Fibroblast of villous mesenchyme (primary cell): ENCODE measurements around the gene LRRC4C. TPM values are rescaled to one million over a fixed set of nuclear protein-coding genes. Genes with fewer than 3 reads are reported as not detected.

Experiments used
- DNase-seq: peaks from one replicate; pipeline ENCODE4 v3.0.0-alpha.2; 2010; ENCODE audit warnings: low read depth
- H3K4me3 ChIP-seq: 2 replicates; pipeline ENCODE4 v1.5.1; 2011; ENCODE audit warnings: low read depth, mild to moderate bottlenecking, low read length
- CTCF ChIP-seq: IDR thresholded peaks from 2 replicates; pipeline ENCODE4 v1.5.1; 2012; ENCODE audit warnings: low read depth, mild to moderate bottlenecking, low read length; ENCODE audit not compliant: insufficient read depth
- total RNA-seq: library from RNA; depleted of rRNA; stranded (reverse); fragments of >200 nt; gene quantifications from 2 replicates; pipeline ENCODE4 v1.2.3, GENCODE V29; 2012

LRRC4C gene
- total RNA-seq, 1 donor: under 0.01 TPM

- DNase-seq: no peak
- no peak for TF ChIP-seq CTCF
- H3K4me3 ChIP-seq: no peak overlapping the region
These were observed 1231.7 kb downstream of the LRRC4C start for GRCh38 chr11:40227730-40228129.

- H3K4me3 ChIP-seq: no peak overlapping the region
- no peak for DNase-seq
- TF ChIP-seq CTCF: no peak
These were observed 1232.8 kb downstream of the LRRC4C start for GRCh38 chr11:40226654-40227053.

- no peak for TF ChIP-seq CTCF
- no peak overlapping the region for H3K4me3 ChIP-seq
- no peak for DNase-seq
These were observed 1235.7 kb downstream of the LRRC4C start for GRCh38 chr11:40223596-40224330.

- DNase-seq: no peak
- TF ChIP-seq CTCF: no peak
- no peak overlapping the region for H3K4me3 ChIP-seq
These were observed 1240.1 kb downstream of the LRRC4C start for GRCh38 chr11:40219401-40219800.

GRCh38 chr11:40215556-40215955 is 1243.9 kb downstream of the LRRC4C start:
- H3K4me3 ChIP-seq: no peak overlapping the region
- no peak for TF ChIP-seq CTCF
- DNase-seq: no peak

GRCh38 chr11:40207416-40207815 is 1252.0 kb downstream of the LRRC4C start:
- no peak overlapping the region for H3K4me3 ChIP-seq

More at GRCh38 chr11:40207416-40207815, 1252.0 kb downstream of the LRRC4C start:
- TF ChIP-seq CTCF: no peak
- no peak for DNase-seq
